ENCODE measurements around the gene SCN1A. TPM values are rescaled to one million over a fixed set of nuclear protein-coding genes. Genes with fewer than 3 reads are reported as not detected.

SCN1A gene
- total RNA-seq, 2 donors from 2014 or later = not detected

GRCh38 chr2:166154685-166155338, 27.0 kb upstream of the SCN1A start:
- no peaks in the 10 kb centered on the region for H3K4me1 ChIP-seq (ENCODE audit: control insufficient read depth in 1 of 2, low read depth in 2 of 2)
- no peak overlapping the region for H3K4me3 ChIP-seq
- no peaks in the 10 kb centered on the region for H3K27me3 ChIP-seq (replicated peaks; ENCODE audit: insufficient read depth)
- H3K27ac ChIP-seq = no peak overlapping the region
- ATAC-seq (ENCODE audit: insufficient number of reproducible peaks, low FRiP score, low read depth) (no peak), DNase-seq (ENCODE audit: low spot score) (no peak)
- no peak for TF ChIP-seq CTCF (IDR thresholded peaks at IDR 0.05)
- H3K36me3 ChIP-seq = no peaks in the 10 kb centered on the region
- H3K9me3 ChIP-seq = no peaks in the 10 kb centered on the region

- H3K4me1 ChIP-seq (ENCODE audit: control insufficient read depth in 1 of 2, low read depth in 2 of 2) = no peaks in the 10 kb centered on the region
- no peak overlapping the region for H3K4me3 ChIP-seq
- no peak overlapping the region for H3K27ac ChIP-seq
- H3K9me3 ChIP-seq = no peaks in the 10 kb centered on the region
- TF ChIP-seq CTCF (IDR thresholded peaks at IDR 0.05) = no peak
- H3K27me3 ChIP-seq (replicated peaks; ENCODE audit: insufficient read depth) = no peaks in the 10 kb centered on the region
- DNase-seq (ENCODE audit: low spot score) (no peak), ATAC-seq (ENCODE audit: insufficient number of reproducible peaks, low FRiP score, low read depth) (no peak)
- H3K36me3 ChIP-seq = no peaks in the 10 kb centered on the region
These were observed 24.2 kb upstream of the SCN1A start for GRCh38 chr2:166152064-166152463.

- no peaks in the 10 kb centered on the region for H3K9me3 ChIP-seq
- TF ChIP-seq CTCF (IDR thresholded peaks at IDR 0.05) = no peak
- ATAC-seq (ENCODE audit: insufficient number of reproducible peaks, low FRiP score, low read depth) (no peak), DNase-seq (ENCODE audit: low spot score) (no peak)
- no peak overlapping the region for H3K4me3 ChIP-seq
- no peaks in the 10 kb centered on the region for H3K27me3 ChIP-seq (replicated peaks; ENCODE audit: insufficient read depth)
- no peak overlapping the region for H3K27ac ChIP-seq
- no peaks in the 10 kb centered on the region for H3K36me3 ChIP-seq
- H3K4me1 ChIP-seq (ENCODE audit: control insufficient read depth in 1 of 2, low read depth in 2 of 2) = no peaks in the 10 kb centered on the region
These were observed 20.9 kb upstream of the SCN1A start for GRCh38 chr2:166148500-166149400.

GRCh38 chr2:166147883-166148282, 20.1 kb upstream of the SCN1A start:
- Histone ChIP-seq H3K9me3 (no peaks in the 10 kb centered on the region), H3K4me1 (ENCODE audit: control insufficient read depth in 1 of 2, low read depth in 2 of 2) (no peaks in the 10 kb centered on the region), H3K27ac (no peak overlapping the region), H3K27me3 (replicated peaks; ENCODE audit: insufficient read depth) (no peaks in the 10 kb centered on the region), H3K36me3 (no peaks in the 10 kb centered on the region), H3K4me3 (no peak overlapping the region)
- TF ChIP-seq CTCF (IDR thresholded peaks at IDR 0.05) = no peak
- DNase-seq (ENCODE audit: low spot score) = no peak
- no peak for ATAC-seq (ENCODE audit: insufficient number of reproducible peaks, low FRiP score, low read depth)

GRCh38 chr2:166144071-166144470, 16.3 kb upstream of the SCN1A start:
- Histone ChIP-seq H3K9me3 (no peaks in the 10 kb centered on the region), H3K4me1 (ENCODE audit: control insufficient read depth in 1 of 2, low read depth in 2 of 2) (no peaks in the 10 kb centered on the region), H3K27ac (no peak overlapping the region), H3K4me3 (no peak overlapping the region), H3K27me3 (replicated peaks; ENCODE audit: insufficient read depth) (no peaks in the 10 kb centered on the region), H3K36me3 (no peaks in the 10 kb centered on the region)
- ATAC-seq (ENCODE audit: insufficient number of reproducible peaks, low FRiP score, low read depth) (no peak), DNase-seq (ENCODE audit: low spot score) (no peak)
- TF ChIP-seq CTCF (IDR thresholded peaks at IDR 0.05) = no peak

Data from thoracic aorta (tissue), 2 donors.